GM19035 (cell line): ENCODE data around the gene PIP4K2A.

Experiments
- ATAC-seq: cut with Tn5 transposase; IDR thresholded peaks from one replicate; pipeline ENCODE4 v1.9.1; 2021; ENCODE audit not compliant: unreplicated experiment

The PIP4K2A gene

GRCh38 chr10:22643116-22643515 lies 71.3 kb downstream of the PIP4K2A start:
- ATAC-seq = no peak

GRCh38 chr10:22641743-22642142 lies 72.6 kb downstream of the PIP4K2A start:
- ATAC-seq = no peak

DNA sequence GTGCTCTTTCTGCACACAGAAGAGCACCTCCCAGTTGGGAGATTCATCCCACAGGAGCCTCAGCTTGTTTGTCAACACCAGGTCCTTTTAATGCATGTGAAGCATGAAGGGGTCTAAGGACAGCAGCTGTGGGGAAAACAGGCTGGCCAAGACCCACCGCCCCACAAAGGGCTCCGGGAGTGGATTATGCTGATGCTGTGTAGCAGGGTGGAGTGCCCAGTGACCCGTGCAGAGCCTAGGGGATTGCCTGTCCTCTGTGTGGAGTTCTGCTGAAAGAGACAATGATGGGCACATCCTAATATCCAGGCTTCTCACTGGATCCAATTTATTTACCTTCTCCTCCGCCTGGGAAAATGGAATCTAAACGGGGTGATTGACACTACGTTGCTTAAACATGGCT lies 74.0 kb downstream of the PIP4K2A start:
- no peak for ATAC-seq

GRCh38 chr10:22638863-22639262 lies 75.5 kb downstream of the PIP4K2A start:
- no peak for ATAC-seq

- no peak for ATAC-seq
These were observed 76.9 kb downstream of the PIP4K2A start for GRCh38 chr10:22637491-22637890.

GRCh38 chr10:22635650-22636049 lies 78.7 kb downstream of the PIP4K2A start:
- no peak for ATAC-seq

- ATAC-seq = no peak
These were observed 79.5 kb downstream of the PIP4K2A start for GRCh38 chr10:22634606-22635459.

- ATAC-seq = no peak
These were observed 80.3 kb downstream of the PIP4K2A start for GRCh38 chr10:22634093-22634492.

DNA sequence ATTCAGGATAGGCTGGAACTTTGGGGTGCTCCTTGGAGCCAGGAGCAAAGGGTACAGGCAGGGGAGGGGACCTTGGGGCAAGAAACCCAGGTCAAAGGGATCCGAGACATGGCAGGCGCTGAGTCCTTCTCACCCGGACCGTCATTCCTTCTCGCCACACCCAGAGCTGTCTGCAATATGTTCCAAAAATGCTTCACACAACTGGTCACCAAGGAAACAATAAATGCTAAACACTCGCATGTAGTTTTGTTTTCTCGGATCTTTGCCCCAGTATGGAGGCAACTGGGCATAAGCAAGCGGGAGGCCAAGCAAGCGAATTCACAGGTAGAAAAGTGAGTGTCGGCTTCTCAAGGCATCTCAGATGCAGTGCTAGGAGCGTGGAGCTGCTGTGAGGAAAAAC lies 80.8 kb downstream of the PIP4K2A start:
- ATAC-seq = no peak

DNA sequence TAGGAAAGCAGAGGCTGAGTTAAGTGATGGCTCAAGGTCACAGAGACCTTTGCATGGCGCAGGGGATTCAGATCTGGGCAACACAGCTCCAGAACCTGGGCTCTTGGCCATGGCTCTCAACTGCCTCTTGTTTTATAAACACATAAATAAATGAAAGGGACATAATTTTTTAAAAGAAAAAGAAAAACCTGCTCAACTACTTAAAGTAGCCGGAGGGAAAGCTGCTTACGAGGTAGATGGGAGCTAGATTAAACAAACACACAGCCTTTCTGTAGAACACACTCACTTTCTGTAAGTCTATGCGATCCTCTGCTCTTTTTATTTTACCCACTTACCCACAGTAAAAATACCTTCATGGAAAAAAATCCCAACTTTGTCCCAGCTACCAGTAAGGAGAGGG lies 81.3 kb downstream of the PIP4K2A start:
- ATAC-seq = no peak

GRCh38 chr10:22631646-22632278 lies 82.6 kb downstream of the PIP4K2A start:
- no peak for ATAC-seq

DNA sequence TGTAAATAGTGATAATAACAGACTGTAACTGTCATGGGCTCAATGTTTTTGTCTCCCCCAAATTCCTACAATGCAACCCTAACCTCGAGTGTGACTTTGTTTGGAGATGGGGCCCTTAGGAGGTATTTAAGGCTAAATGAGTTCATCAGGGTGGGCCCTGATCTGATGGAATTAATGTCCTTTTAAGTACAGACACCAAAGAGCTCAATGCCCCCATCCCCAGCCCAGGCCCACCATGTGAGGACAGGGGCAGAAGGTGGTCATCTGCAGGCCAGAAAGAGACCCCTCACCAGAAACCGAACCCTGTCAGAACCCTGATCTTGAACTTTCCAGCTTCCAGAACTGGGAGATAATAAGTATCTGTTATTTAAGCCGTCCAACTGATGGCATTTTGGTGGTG lies 83.2 kb downstream of the PIP4K2A start:
- ATAC-seq = no peak

DNA sequence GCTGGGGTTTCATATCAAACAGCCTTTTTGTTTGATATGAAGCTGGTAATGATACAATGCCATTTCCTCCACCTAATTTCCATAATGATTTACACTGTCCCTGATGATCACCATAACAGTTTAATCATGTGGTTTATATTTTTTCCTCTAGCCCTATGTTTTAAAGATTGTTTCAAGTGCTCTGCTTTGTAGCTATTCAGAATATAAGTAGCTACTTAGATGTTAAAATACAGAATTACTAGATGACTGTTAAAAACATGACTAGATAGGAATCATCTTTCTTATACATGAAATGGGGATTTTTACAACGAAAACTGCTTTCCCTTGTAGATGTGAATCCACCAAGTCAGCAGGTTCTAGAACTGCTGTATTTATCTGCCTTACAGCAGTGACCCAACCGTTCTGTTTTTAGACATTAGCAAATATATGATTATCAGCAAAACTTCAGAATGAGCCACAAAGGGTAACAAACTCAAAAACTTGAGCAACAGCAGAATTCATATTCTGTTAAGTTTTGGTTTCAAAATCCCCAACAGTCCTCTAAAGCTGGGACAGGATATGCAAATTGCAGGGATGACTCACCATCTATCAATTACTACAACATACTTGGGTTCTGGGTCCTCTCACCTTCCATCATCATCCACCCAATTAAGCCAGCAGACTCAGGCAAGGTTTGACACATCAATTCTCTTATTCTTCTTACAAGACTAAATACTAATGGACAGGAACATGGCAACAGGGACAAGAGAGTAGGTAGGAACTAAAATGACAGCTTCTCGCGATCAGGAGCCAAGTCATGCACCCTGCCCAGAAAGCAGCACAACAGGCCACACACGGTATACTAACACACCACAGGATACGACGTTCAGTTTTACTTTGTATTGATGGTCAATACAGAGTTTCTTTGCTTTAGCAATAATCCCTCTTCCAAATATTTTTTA lies 83.9 kb downstream of the PIP4K2A start:
- peak; percentile 74 for ATAC-seq

DNA sequence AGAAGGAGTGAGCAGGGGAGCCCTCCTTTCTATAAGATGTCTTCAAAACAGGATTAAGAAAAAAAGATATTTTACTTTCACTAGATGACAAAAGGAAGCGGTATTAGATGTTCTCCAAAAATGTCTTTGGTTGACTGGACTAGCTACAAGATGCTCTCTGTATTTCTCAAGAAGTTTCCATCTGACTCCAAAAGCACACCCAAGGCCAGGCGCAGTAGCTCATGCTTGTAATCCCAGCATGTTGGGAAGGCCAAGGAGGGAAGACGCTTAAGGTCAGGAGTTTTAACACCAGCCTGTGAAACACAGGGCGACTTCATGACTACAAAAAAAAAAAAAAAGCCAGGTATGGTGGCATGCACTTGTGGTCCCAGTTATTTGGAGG lies 84.5 kb downstream of the PIP4K2A start:
- peak; percentile 27 for ATAC-seq

DNA sequence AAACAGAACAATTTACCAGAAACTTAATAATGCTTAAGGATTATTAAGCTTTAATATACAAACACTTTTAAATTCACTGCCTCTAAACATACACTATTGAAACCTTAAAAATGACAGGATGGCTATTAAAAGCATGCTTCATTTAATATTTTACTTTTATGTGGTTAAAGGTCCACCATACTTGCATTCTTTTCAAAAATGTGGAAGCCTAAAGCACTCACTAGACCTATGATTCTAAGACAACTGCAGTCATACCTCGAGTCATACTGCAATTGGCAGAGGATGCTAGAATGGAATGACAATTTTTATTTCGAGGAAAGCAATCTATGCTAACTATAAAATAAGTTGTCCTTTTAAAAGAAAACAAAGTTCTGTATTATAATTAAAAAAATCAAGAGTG lies 85.3 kb downstream of the PIP4K2A start:
- no peak for ATAC-seq

GRCh38 chr10:22628309-22628708 lies 86.1 kb downstream of the PIP4K2A start:
- ATAC-seq = no peak

- ATAC-seq = no peak
These were observed 87.6 kb downstream of the PIP4K2A start for GRCh38 chr10:22626784-22627183.

DNA sequence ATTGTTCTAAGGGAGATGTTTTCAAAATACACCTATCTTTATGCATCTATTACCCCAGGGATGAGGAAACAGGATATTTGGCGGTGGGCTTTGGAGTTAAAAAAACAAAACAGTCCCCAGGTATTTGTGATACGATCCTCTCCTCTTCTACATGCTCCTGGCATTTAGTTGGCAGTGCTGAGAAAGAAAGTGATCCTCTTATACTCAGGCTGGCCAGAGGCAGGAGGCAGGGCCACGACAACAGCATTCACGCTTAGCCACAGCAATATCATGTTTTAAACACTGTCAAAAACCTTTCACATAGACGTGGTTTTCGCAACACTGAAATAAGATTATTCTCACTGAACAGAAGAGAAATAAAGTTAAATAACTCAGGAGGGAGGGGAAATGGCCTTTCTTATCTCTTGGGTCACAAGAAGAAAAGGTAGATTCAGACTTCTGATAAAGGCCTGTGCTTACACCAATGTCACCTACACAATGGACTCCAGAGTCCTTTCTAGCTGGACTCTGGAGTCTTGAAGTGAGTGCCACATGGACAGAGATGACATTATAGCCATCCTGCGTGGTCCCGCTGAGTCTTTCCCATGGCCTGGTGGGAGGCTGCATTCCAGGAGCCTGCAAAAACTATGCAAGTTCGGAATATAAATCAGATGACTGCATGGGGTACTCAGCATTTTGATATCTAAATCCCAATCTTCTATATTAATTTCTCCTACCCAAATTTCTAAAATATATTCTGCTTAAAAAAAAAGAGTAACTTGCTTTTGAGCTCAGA lies 88.7 kb downstream of the PIP4K2A start:
- ATAC-seq = no peak

DNA sequence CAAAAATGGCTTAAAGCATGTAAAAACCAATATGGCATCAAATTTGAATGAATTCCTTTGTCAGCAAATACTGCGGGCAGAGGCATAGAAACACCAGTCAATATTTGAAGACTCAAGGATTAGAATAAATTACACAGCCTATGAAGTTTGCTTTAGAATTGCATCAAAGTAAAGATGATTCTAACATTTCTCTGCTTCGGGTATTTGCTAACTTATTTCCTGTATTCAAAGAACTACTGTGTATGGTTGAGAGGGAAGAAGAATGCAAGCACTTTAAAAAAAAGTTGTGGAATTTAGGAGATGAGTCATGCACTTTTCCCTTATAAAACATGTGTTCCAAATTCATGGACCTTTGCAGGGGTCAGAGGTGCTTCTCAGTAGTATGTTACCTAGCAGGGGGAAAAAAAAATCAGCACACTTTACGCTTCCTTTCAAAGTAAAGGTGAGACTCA lies 90.1 kb downstream of the PIP4K2A start:
- no peak for ATAC-seq

- no peak for ATAC-seq
These were observed 90.6 kb downstream of the PIP4K2A start for GRCh38 chr10:22623633-22624253.
